Mesendoderm (in vitro differentiated cells): ENCODE measurements around the gene NKAIN4.

Experiments
- DNase-seq: peaks from one replicate; pipeline ENCODE4 v3.0.0; 2013
- H2AK5ac ChIP-seq: 2 replicates; pipeline ENCODE4 v1.6.1; 2013; ENCODE audit warnings: low read length, inconsistent platforms
- H2BK120ac ChIP-seq: 2 replicates; pipeline ENCODE4 v1.6.1; 2013; ENCODE audit warnings: low read depth, mild to moderate bottlenecking, low read length, moderate library complexity, mixed read lengths
- H2BK15ac ChIP-seq: replicated peaks from 2 replicates; pipeline ENCODE4 v1.6.1; 2013; ENCODE audit warnings: low read depth, mild to moderate bottlenecking, moderate library complexity
- H2BK5ac ChIP-seq: 2 replicates; pipeline ENCODE4 v1.6.1; 2013; ENCODE audit warnings: low read length, inconsistent platforms
- H3K18ac ChIP-seq: 2 replicates; pipeline ENCODE4 v1.6.1; 2013; ENCODE audit warnings: mild to moderate bottlenecking, low read length, mixed read lengths
- H3K23ac ChIP-seq: one replicate; pipeline ENCODE4 v1.6.1; 2013; ENCODE audit warnings: low read length
- H3K27ac ChIP-seq: 2 replicates; pipeline ENCODE4 v1.5.1; 2013; ENCODE audit warnings: low read depth, mild to moderate bottlenecking, inconsistent platforms, low read length, moderate library complexity
- H3K27me3 ChIP-seq: 2 replicates; pipeline ENCODE4 v1.6.1; 2013; ENCODE audit warnings: low read length, control low read depth, mild to moderate bottlenecking, inconsistent platforms; ENCODE audit not compliant: insufficient read depth, poor library complexity
- H3K36me3 ChIP-seq: 2 replicates; pipeline ENCODE4 v1.6.1; 2013; ENCODE audit warnings: low read length, inconsistent platforms; ENCODE audit not compliant: control insufficient read depth, insufficient read depth
- H3K4ac ChIP-seq: one replicate; pipeline ENCODE4 v1.6.1; 2013; ENCODE audit warnings: low read depth, mild to moderate bottlenecking, low read length, moderate library complexity
- H3K4me1 ChIP-seq: 2 replicates; pipeline ENCODE4 v1.6.1; 2013; ENCODE audit warnings: low read depth, low read length, inconsistent platforms; ENCODE audit not compliant: control insufficient read depth
- H3K4me2 ChIP-seq: 2 replicates; pipeline ENCODE4 v1.6.1; 2013; ENCODE audit warnings: low read length
- H3K4me3 ChIP-seq: 2 replicates; pipeline ENCODE4 v1.5.1; 2013; ENCODE audit warnings: mild to moderate bottlenecking, low read length
- H3K56ac ChIP-seq: one replicate; pipeline ENCODE4 v1.6.1; 2013; ENCODE audit warnings: low read length
- H3K79me1 ChIP-seq: 2 replicates; pipeline ENCODE4 v1.6.1; 2013; ENCODE audit warnings: low read length, inconsistent platforms
- H3K79me2 ChIP-seq: 2 replicates; pipeline ENCODE4 v1.6.1; 2013; ENCODE audit warnings: mild to moderate bottlenecking, low read length; ENCODE audit not compliant: control insufficient read depth, insufficient read depth
- H3K9ac ChIP-seq: 2 replicates; pipeline ENCODE4 v1.6.1; 2013; ENCODE audit warnings: low read length, inconsistent platforms
- H4K5ac ChIP-seq: one replicate; pipeline ENCODE4 v1.6.1; 2013; ENCODE audit warnings: low read length
- H4K8ac ChIP-seq: one replicate; pipeline ENCODE4 v1.6.1; 2013; ENCODE audit warnings: low read depth, mild to moderate bottlenecking, control low read depth, low read length, moderate library complexity
- WGBS: extraction: QIAGEN DNeasy Blood & Tissue Kit; methylation state at CpG from one replicate; pipeline ENCODE4 v1.1.7; 2013; ENCODE audit warnings: low lambda C conversion rate, missing lambda C conversion rate; ENCODE audit not compliant: insufficient coverage; ENCODE audit errors: extremely low coverage; 5-methylcytosine and 5-hydroxymethylcytosine counted together

Gene NKAIN4

DNA sequence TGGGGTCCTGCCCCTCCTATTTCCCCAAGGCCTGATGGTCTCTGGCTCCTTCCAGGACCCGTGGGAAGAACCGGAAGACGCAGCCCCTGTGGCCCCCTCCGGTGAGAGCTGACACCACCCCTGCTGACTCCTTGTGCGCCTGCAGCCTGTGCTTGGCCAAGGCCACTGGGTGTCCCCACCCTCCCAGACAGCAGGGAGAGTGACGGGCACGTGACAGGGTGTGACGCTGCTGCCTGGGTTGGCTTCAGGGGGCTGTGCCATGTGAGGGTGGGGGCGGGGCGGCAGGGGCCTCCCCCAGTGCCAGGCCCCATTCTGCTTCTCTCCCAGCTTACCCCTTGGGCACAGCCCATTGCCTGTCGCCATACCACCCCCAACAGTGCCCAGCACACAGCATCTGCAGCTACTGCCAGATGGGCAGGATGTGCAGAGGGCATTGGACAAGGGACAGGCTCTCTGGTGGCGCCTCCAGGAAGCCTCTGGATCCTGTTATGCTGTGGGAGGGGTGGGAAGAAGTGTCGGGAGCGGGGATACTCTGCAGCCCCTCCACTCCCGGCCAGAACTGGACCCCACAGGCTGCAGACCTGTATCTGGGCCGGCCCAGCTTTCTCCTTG is 15.6 kb downstream of the NKAIN4 start:
- no peak overlapping the region for H3K27ac ChIP-seq
- DNase-seq: no peak
- no peak overlapping the region for H2BK5ac ChIP-seq
- H2BK15ac ChIP-seq: no peak overlapping the region
- no peak overlapping the region for H2BK120ac ChIP-seq
- no peak overlapping the region for H4K8ac ChIP-seq
- no peak overlapping the region for H3K4ac ChIP-seq
- no peaks in the 10 kb centered on the region for H3K79me2 ChIP-seq
- no peak overlapping the region for H2AK5ac ChIP-seq
- H3K4me1 ChIP-seq: no peaks in the 10 kb centered on the region
- H3K36me3 ChIP-seq: no peaks in the 10 kb centered on the region
- no peak overlapping the region for H3K56ac ChIP-seq
- H3K4me3 ChIP-seq: no peak overlapping the region
- no peak overlapping the region for H3K23ac ChIP-seq
- H3K27me3 ChIP-seq: no peaks in the 10 kb centered on the region
- no peaks in the 10 kb centered on the region for H3K79me1 ChIP-seq
- no CpG with 5 or more reads among the region's 16 CpGs for WGBS
- no peak overlapping the region for H3K4me2 ChIP-seq
- no peak overlapping the region for H4K5ac ChIP-seq
- no peak overlapping the region for H3K9ac ChIP-seq
- H3K18ac ChIP-seq: no peak overlapping the region

DNA sequence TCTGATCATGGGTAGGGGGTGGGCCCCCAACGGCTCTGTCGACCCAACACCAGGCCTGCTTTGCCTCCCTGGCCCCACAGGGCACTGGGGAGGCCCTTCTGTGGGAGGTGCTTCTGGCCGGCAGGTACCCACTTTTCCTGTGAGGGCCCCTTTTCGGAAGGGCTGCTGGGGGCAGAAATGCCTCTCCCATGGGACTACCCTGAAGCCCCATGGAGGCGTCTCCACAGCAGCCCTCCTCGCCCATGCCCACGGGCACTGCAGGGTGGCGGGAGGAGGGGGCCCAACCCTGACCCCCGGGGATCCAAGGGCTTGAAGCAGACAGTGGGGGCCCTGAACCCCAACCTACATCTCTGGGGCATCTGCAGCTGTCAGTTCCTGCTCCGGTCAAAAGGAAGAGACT is 16.2 kb downstream of the NKAIN4 start:
- Histone ChIP-seq H3K4me2 (no peak overlapping the region), H3K79me1 (no peaks in the 10 kb centered on the region), H2BK120ac (no peak overlapping the region), H4K8ac (no peak overlapping the region), H3K23ac (no peak overlapping the region), H3K79me2 (no peaks in the 10 kb centered on the region), H2BK5ac (no peak overlapping the region), H2AK5ac (no peak overlapping the region), H3K18ac (no peak overlapping the region), H3K4ac (no peak overlapping the region), H3K27ac (no peak overlapping the region), H3K9ac (no peak overlapping the region), H3K4me1 (no peaks in the 10 kb centered on the region), H3K4me3 (no peak overlapping the region), H3K56ac (no peak overlapping the region), H2BK15ac (no peak overlapping the region), H3K36me3 (no peaks in the 10 kb centered on the region), H3K27me3 (no peaks in the 10 kb centered on the region), H4K5ac (no peak overlapping the region)
- no peak for DNase-seq
- WGBS: no CpG with 5 or more reads among the region's 10 CpGs

DNA sequence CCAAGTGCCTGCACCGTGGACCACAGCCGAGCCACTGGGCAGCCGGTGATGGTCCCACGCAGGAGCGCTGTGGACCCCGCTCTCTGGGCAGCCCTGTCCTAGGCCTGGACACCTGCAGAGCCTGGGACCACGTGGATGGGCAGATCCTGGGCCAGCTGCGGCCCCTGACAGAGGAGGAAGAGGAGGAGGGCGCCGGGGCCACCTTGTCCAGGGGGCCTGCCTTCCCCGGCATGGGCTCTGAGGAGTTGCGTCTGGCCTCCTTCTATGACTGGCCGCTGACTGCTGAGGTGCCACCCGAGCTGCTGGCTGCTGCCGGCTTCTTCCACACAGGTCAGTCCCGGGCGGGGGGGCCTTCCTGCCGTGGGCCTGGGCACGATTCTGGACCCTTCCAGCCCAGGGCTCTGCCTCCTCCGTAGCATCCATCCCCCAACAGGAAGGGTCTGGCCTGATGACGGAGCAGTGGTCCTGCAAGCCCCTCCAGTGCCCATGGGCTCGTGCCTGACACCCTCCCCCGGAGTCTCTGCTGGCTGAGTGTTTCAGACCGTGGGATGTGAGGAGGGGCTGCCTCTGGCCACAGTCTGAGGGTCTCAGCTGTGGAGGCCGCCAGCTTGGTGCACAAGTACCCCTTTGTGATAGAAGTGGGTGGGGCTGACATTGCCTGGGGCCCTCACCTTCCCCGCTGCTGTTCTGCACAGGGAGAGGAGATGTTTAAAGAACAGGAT is 18.0 kb downstream of the NKAIN4 start:
- no peak for DNase-seq
- no peak overlapping the region for H2AK5ac ChIP-seq
- no peaks in the 10 kb centered on the region for H3K79me1 ChIP-seq
- no peak overlapping the region for H3K4ac ChIP-seq
- H2BK120ac ChIP-seq: no peak overlapping the region
- H3K36me3 ChIP-seq: no peaks in the 10 kb centered on the region
- H3K27me3 ChIP-seq: no peaks in the 10 kb centered on the region
- H3K56ac ChIP-seq: no peak overlapping the region
- H3K9ac ChIP-seq: no peak overlapping the region
- H2BK5ac ChIP-seq: no peak overlapping the region
- no peaks in the 10 kb centered on the region for H3K4me1 ChIP-seq
- no peak overlapping the region for H4K8ac ChIP-seq
- WGBS: no CpG with 5 or more reads among the region's 26 CpGs
- H3K4me3 ChIP-seq: no peak overlapping the region
- no peak overlapping the region for H4K5ac ChIP-seq
- no peak overlapping the region for H3K18ac ChIP-seq
- H3K79me2 ChIP-seq: no peaks in the 10 kb centered on the region
- no peak overlapping the region for H2BK15ac ChIP-seq
- no peak overlapping the region for H3K23ac ChIP-seq
- no peak overlapping the region for H3K27ac ChIP-seq
- H3K4me2 ChIP-seq: no peak overlapping the region

DNA sequence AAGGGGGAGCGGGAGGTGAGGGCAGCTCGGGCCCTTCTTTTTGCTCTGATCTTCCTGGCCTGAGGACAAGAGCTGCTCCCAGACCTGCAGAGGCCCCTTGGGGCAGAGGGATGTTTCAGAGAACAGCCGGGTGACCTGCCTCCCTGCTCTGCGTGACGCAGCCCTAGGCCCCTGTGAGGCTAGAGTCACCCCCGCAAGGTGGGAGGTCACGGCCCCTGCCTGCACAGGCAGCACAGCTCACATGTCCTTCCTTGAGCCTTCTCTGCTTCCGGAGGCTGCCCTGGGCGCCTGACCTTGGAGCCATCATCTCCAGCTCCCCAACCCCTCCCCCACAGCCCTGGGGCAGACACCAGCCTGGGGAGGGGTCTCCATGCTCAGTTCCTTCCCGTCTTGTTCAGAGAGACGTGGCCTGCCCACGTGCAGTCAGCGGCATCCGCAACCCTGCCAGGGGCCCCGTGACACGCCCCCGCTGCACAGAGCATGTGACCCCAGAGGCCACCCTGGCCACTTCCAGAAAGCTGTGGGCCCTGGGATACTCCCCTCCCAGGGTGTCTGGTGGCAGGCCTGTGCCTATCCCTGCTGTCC is 18.8 kb downstream of the NKAIN4 start, which contains the start of gene BIRC7:
BIRC7 (plus strand) TSS at position 507 of the 585 bp plus-strand sequence. CDS start 192 bp downstream, outside the sequence.
- no peak within 1 kb of the TSS for H3K27ac ChIP-seq
- no CpG with 5 or more reads among the region's 17 CpGs for WGBS
- DNase-seq: no peak

DNA sequence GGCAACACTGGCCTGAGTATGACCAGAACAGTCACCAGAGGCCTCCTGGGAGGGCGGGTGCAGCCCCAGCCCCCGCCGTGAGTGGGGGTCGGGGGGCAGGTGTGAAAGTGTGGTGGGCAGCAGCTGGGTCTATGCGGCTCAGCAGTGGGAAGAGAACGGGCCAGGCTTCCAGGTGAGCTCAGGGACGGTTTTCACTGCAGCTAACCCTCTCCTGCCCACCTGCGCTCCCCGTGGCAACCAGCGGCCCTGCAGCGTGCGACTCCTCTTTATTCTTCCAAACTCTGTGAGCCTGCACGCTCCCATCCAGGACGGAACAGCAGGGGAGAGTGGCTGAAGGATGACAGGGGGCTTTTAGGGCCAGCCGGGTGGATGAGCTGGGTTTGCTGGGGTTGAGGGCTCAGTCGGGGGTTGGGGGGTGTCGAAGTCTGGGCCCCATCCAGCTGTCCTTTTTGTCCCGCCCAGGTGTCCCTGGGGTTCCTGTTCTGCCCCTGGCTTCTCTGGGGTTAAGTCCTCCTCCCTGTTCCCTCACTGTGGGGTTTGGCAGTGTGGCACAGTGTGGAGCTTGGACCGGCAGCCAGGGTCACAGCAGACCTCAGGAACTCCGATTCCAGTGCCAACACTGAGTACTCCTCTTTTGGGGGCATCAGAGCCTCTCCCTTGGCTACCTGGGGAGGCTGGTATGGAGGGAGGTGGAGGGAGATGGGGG is 19.4 kb downstream of the NKAIN4 start:
- peak overlapping the region; percentile 75 for H3K56ac ChIP-seq
- WGBS: no CpG with 5 or more reads among the region's 20 CpGs
- H3K36me3 ChIP-seq: no peaks in the 10 kb centered on the region
- H2BK5ac ChIP-seq: no peak overlapping the region
- no peak overlapping the region for H3K18ac ChIP-seq
- no peaks in the 10 kb centered on the region for H3K27me3 ChIP-seq
- H3K79me2 ChIP-seq: no peaks in the 10 kb centered on the region
- peak overlapping the region; percentile 1 for H3K4me2 ChIP-seq
- H3K9ac ChIP-seq: no peak overlapping the region
- H4K5ac ChIP-seq: no peak overlapping the region
- H3K23ac ChIP-seq: no peak overlapping the region
- no peak overlapping the region for H3K27ac ChIP-seq
- peak; percentile 87 for DNase-seq
- no peaks in the 10 kb centered on the region for H3K4me1 ChIP-seq
- no peak overlapping the region for H2BK120ac ChIP-seq
- no peak overlapping the region for H3K4me3 ChIP-seq
- H3K79me1 ChIP-seq: no peaks in the 10 kb centered on the region
- H2AK5ac ChIP-seq: no peak overlapping the region
- no peak overlapping the region for H4K8ac ChIP-seq
- no peak overlapping the region for H2BK15ac ChIP-seq
- no peak overlapping the region for H3K4ac ChIP-seq

More for the DNA sequence above, 18.8 kb downstream of the NKAIN4 start, which contains the start of gene BIRC7:
- Histone ChIP-seq H3K56ac (peak within 1 kb of the TSS; percentile 75), H3K79me2 (no peaks in the 10 kb centered on the region), H2BK15ac (no peak within 1 kb of the TSS), H2BK5ac (no peak within 1 kb of the TSS), H3K36me3 (no peaks in the 10 kb centered on the region), H3K4ac (no peak within 1 kb of the TSS), H3K79me1 (no peaks in the 10 kb centered on the region), H3K9ac (no peak within 1 kb of the TSS), H3K18ac (no peak within 1 kb of the TSS), H3K4me3 (no peak within 1 kb of the TSS), H3K23ac (no peak within 1 kb of the TSS), H3K4me1 (no peaks in the 10 kb centered on the region), H4K8ac (no peak within 1 kb of the TSS), H3K27me3 (no peaks in the 10 kb centered on the region), H2BK120ac (no peak within 1 kb of the TSS), H2AK5ac (no peak within 1 kb of the TSS), H3K4me2 (peak within 1 kb of the TSS; percentile 1), H4K5ac (no peak within 1 kb of the TSS)
